Measurements from ENCODE around the gene GALR2.

The GALR2 gene

GRCh38 chr17:76083536-76084182 is 9.1 kb downstream of the GALR2 start:
- Histone ChIP-seq H3K4me1 (ENCODE audit: control insufficient read depth in 1 of 2, insufficient read depth in 1 of 2, low read depth in 1 of 2, low read length in 1 of 2) (peaks cover under 1 to 2% of the 10 kb centered on the region in 2 experiments), H3K27ac (no peak overlapping the region), H3K4me3 (ENCODE audit: low read depth in 1 of 2, low read length in 1 of 2) (no peak overlapping the region), H3K36me3 (peaks cover 76% of the 10 kb centered on the region), H3K27me3 (peaks cover 22% of the 10 kb centered on the region), H3K9me3 (no peaks in the 10 kb centered on the region)
- TF ChIP-seq, protein P1, sequence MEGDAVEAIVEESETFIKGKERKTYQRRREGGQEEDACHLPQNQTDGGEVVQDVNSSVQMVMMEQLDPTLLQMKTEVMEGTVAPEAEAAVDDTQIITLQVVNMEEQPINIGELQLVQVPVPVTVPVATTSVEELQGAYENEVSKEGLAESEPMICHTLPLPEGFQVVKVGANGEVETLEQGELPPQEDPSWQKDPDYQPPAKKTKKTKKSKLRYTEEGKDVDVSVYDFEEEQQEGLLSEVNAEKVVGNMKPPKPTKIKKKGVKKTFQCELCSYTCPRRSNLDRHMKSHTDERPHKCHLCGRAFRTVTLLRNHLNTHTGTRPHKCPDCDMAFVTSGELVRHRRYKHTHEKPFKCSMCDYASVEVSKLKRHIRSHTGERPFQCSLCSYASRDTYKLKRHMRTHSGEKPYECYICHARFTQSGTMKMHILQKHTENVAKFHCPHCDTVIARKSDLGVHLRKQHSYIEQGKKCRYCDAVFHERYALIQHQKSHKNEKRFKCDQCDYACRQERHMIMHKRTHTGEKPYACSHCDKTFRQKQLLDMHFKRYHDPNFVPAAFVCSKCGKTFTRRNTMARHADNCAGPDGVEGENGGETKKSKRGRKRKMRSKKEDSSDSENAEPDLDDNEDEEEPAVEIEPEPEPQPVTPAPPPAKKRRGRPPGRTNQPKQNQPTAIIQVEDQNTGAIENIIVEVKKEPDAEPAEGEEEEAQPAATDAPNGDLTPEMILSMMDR (IDR thresholded peaks at IDR 0.05): no peak

DNA sequence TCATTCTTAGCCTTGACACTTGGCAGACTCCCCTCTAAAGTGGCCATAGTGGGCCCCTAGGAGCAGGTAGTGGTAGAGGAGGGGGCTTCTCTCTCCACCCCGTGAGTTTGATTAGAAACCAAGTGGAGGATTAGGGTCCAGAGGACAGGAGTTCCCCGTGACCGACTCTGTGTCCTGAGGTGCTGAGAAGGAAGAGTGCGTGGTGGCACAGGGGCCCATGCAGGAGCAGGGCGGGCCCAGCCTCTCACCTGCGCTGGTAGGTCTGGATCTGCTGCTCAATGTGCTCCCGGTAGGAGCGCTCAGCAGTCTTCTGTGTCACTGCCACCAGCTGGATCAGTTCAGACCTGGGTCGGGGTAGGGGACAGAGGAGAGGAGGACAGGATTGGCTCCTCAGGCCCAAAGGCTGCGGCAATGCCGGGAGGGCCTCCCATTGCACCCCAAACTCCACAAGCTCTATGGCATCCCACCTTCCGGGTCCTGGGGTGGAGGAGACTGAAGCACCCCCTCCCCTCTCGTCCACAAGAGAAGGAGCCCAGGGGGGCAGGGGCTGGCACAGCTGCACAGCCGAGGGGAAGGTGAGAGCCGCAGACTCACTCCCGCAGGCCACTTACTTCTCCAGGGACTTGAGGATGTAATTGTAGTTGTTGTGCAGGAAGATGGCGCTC is 10.6 kb downstream of the GALR2 start:
- H3K4me1 ChIP-seq (ENCODE audit: control insufficient read depth in 1 of 2, insufficient read depth in 1 of 2, low read depth in 1 of 2, low read length in 1 of 2): no peaks in the 10 kb centered on the region
- TF ChIP-seq, protein P1 (IDR thresholded peaks at IDR 0.05): no peak
- no peak overlapping the region for H3K4me3 ChIP-seq (ENCODE audit: low read depth in 1 of 2, low read length in 1 of 2)
- H3K27ac ChIP-seq: no peak overlapping the region
- peaks cover 91% of the 10 kb centered on the region for H3K36me3 ChIP-seq
- peaks cover 7% of the 10 kb centered on the region for H3K27me3 ChIP-seq
- H3K9me3 ChIP-seq: no peaks in the 10 kb centered on the region

DNA sequence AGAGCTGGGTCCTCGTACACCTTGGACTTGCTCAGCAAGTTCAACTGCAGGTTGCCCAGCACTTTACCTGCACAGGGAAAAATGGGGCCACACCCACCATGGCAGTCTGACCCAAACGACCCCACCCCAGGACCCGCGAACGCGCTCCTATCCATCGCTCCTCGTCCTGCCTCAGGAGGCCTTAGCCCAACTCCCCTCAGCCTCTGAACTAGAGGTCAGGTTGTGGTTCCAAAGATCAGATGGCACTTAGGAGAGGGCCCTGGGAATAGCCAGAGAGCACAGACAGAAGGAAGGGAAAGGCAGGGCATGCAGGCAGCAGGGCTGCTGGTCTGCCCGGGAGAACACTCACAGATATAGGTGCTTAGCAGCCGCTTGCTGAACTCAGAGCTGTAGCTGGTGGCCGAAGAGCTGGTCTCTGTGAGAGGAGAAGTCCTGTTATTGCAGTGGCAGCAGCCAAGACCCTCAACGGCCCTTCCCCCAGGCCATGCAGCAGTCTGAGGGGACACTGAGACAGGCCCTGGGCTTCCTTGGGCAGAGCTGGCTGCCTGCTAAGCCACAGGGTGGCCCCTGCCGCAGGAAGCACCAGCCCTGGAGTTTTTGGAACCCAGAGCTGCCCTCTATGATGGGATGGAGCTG is 11.3 kb downstream of the GALR2 start:
- Histone ChIP-seq H3K4me3 (ENCODE audit: low read depth in 1 of 2, low read length in 1 of 2) (no peak overlapping the region), H3K27ac (no peak overlapping the region), H3K36me3 (peaks cover 97% of the 10 kb centered on the region), H3K9me3 (no peaks in the 10 kb centered on the region), H3K27me3 (peaks cover under 1% of the 10 kb centered on the region), H3K4me1 (ENCODE audit: control insufficient read depth in 1 of 2, insufficient read depth in 1 of 2, low read depth in 1 of 2, low read length in 1 of 2) (no peaks in the 10 kb centered on the region)
- TF ChIP-seq, protein P1 (IDR thresholded peaks at IDR 0.05): no peak

- no peak overlapping the region for H3K27ac ChIP-seq
- peaks cover 100% of the 10 kb centered on the region for H3K36me3 ChIP-seq
- H3K4me3 ChIP-seq (ENCODE audit: low read depth in 1 of 2, low read length in 1 of 2): no peak overlapping the region
- H3K27me3 ChIP-seq: no peaks in the 10 kb centered on the region
- no peaks in the 10 kb centered on the region for H3K4me1 ChIP-seq (ENCODE audit: control insufficient read depth in 1 of 2, insufficient read depth in 1 of 2, low read depth in 1 of 2, low read length in 1 of 2)
- H3K9me3 ChIP-seq: no peaks in the 10 kb centered on the region
- TF ChIP-seq, protein P1 (IDR thresholded peaks at IDR 0.05): no peak
Observed at GRCh38 chr17:76086384-76086783, 11.8 kb downstream of the GALR2 start.

GRCh38 chr17:76087531-76087930 is 12.9 kb downstream of the GALR2 start:
- Histone ChIP-seq H3K27ac (no peak overlapping the region), H3K4me3 (ENCODE audit: low read depth in 1 of 2, low read length in 1 of 2) (no peak overlapping the region), H3K36me3 (peaks cover 99% of the 10 kb centered on the region), H3K9me3 (no peaks in the 10 kb centered on the region), H3K27me3 (no peaks in the 10 kb centered on the region), H3K4me1 (ENCODE audit: control insufficient read depth in 1 of 2, insufficient read depth in 1 of 2, low read depth in 1 of 2, low read length in 1 of 2) (no peaks in the 10 kb centered on the region)
- TF ChIP-seq, protein P1 (IDR thresholded peaks at IDR 0.05): no peak

Measured in neutrophil (primary cell).